Erythroblast (primary cell): ENCODE results near the gene FKBP8.

Source experiments
- GATA1 ChIP-seq: IDR thresholded peaks from 2 replicates; pipeline ENCODE4 v1.6.1; 2011; ENCODE audit warnings: low read depth, mild to moderate bottlenecking, control low read depth, low read length, moderate library complexity
- POLR2A ChIP-seq: IDR thresholded peaks from 2 replicates; pipeline ENCODE4 v1.6.1; 2011; ENCODE audit warnings: mild to moderate bottlenecking, low read length

DNA sequence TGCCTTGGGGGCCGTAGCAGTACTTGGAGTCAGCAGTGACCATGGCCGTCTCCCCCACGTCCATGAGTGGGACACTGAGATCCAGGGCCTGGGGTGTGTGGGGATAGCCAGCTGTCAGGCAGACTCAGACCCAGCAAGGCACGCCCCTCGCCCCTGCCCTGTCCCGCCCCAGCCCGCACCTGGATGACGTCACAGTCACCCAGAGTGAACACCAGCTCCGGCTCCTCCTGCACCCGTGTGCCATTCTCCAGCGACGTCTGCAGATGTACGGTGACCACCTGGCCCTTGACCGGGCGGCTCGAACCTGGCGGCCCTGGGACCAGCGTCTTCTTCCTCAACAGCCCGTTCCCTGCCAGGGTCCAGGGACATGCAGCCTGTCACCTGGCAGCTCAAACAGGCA is 4.0 kb downstream of the FKBP8 start:
- TF ChIP-seq POLR2A (no peak), GATA1 (no peak)
